Activated CD8-positive, alpha-beta T cell treated with anti-CD3 and anti-CD28 coated beads for 36 hours (primary cell): Measurements from ENCODE around the gene VEZT. TPM values are rescaled to one million over a fixed set of nuclear protein-coding genes. Genes with fewer than 3 reads are reported as not detected.
"Not testable (repeated sequence)": the region's sequence is repeated elsewhere in the genome, so short reads cannot be mapped to it uniquely, and the experiment has no call there.

Experiments used
- ATAC-seq: fragments of 200-7000 bp; cut with Tn5 transposase; one replicate; pipeline ENCODE4 v1.10.0; 2021; ENCODE audit warnings: mild to moderate bottlenecking, moderate library complexity
- CTCF ChIA-PET: fragments of 350-600 bp; sonication (Branson Sonifier 250); formaldehyde crosslinking; loops from one replicate; lab custom pipeline; 2021; ENCODE audit warnings: antibody characterized with exemption; lab: Charles Lee
- POLR2A ChIA-PET: fragments of 350-600 bp; sonication (Branson Sonifier 250); formaldehyde crosslinking; loops from one replicate; lab custom pipeline; 2021; ENCODE audit warnings: antibody characterized with exemption; lab: Charles Lee
- DNase-seq: peaks from one replicate; pipeline ENCODE4 v3.0.0-alpha.2; 2020
- H3K27ac Mint-ChIP-seq: one replicate; pipeline ENCODE4 v1.8.0; 2021; ENCODE audit warnings: mild to moderate bottlenecking, mixed read lengths
- H3K27me3 Mint-ChIP-seq: one replicate; pipeline ENCODE4 v1.8.0; 2021; ENCODE audit warnings: mixed read lengths
- H3K36me3 Mint-ChIP-seq: one replicate; pipeline ENCODE4 v1.8.0; 2021; ENCODE audit warnings: low read depth, mixed read lengths
- H3K4me1 Mint-ChIP-seq: one replicate; pipeline ENCODE4 v1.8.0; 2021; ENCODE audit warnings: low read depth, mixed read lengths
- H3K4me3 Mint-ChIP-seq: one replicate; pipeline ENCODE4 v1.8.0; 2021; ENCODE audit warnings: mild to moderate bottlenecking, moderate library complexity, mixed read lengths
- H3K9me3 Mint-ChIP-seq: one replicate; pipeline ENCODE4 v1.8.0; 2021; ENCODE audit warnings: mixed read lengths
- intact Hi-C: fragments of 100-400 bp; cut with micrococcal nuclease; formaldehyde crosslinking; loops from one replicate; pipeline ENCODE4 v1.10.0; 2022
- total RNA-seq, 2 experiments: library from RNA; stranded (reverse); gene quantifications; one replicate each; pipeline ENCODE4 v1.2.3, GENCODE V29; 2021
- TF ChIP-seq, protein P1 (sequence below): fragments of 200-600 bp; IDR thresholded peaks from one replicate; pipeline ENCODE4 v1.8.0; 2022; ENCODE audit warnings: antibody characterized with exemption, mild to moderate bottlenecking

VEZT gene
- total RNA-seq, 2 experiments from 2014 or later: 46.9 to 51.7 TPM

DNA sequence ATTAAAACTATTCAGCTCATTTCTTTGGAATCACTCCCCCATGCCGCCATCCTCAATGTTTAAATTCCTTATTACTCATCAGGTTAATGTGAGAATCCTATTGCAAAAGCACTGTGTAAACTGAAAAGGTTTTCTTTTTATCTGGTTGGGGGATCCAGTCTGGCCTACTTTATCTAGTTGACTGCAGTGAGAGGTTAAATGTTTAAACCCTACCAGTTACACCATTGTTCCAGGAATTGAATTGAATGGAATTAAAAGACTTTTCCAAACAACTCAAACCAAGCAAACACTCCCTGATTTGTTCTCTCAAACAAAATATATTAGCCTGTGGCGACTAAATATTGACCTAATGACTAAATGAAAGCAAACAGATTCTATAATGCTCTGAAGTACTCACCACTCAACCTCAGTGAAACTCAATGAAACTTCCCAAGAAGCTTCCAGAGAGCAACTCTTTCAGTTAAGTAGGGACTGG, 100.5 kb downstream of the VEZT start:
- intact Hi-C loops: no loop called here
- H3K27me3 Mint-ChIP-seq: peaks cover 5% of the 10 kb centered on the region
- H3K27ac Mint-ChIP-seq: no peak overlapping the region
- TF ChIP-seq, protein P1, sequence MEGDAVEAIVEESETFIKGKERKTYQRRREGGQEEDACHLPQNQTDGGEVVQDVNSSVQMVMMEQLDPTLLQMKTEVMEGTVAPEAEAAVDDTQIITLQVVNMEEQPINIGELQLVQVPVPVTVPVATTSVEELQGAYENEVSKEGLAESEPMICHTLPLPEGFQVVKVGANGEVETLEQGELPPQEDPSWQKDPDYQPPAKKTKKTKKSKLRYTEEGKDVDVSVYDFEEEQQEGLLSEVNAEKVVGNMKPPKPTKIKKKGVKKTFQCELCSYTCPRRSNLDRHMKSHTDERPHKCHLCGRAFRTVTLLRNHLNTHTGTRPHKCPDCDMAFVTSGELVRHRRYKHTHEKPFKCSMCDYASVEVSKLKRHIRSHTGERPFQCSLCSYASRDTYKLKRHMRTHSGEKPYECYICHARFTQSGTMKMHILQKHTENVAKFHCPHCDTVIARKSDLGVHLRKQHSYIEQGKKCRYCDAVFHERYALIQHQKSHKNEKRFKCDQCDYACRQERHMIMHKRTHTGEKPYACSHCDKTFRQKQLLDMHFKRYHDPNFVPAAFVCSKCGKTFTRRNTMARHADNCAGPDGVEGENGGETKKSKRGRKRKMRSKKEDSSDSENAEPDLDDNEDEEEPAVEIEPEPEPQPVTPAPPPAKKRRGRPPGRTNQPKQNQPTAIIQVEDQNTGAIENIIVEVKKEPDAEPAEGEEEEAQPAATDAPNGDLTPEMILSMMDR: no peak
- ChIA-PET CTCF (no interaction called here), POLR2A (interaction anchor here (0.6 kb wide), 1 partner anchor 1284 kb away, joined by 4 read pairs; no protein-coding TSS in a partner anchor)
- H3K4me1 Mint-ChIP-seq: no peaks in the 10 kb centered on the region
- no peaks in the 10 kb centered on the region for H3K36me3 Mint-ChIP-seq
- ATAC-seq (no peak), DNase-seq (no peak)
- H3K4me3 Mint-ChIP-seq: no peak overlapping the region
- H3K9me3 Mint-ChIP-seq: no peaks in the 10 kb centered on the region

DNA sequence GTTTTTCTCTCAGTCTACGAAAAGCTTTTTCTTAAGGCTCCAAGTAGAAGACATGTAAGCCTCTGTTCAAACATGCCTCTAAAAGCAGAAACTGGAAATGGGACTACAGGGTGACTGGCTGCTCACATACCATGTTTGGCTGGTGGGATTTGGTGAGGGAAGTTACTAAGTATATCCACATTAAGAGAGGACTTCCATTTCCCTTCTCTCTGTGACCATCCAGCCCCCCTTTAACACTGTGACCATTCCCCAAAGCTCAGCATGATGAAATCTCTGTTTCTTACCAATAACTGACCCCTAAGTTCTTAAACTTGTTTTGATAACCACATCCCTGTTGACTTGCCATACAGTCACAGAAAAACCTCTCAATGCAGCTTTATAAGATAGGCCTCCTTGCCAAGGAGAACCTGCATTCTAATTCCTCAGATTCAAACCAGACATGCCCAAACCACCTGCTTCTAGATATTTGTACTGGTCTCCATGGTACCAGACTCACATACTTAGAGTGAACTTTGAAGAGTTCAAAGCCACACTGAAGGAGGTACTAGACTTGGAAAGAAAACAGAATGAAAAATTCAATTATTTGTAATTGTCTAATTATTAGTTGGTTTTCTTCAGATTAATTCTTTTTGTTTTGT, 102.2 kb downstream of the VEZT start:
- DNase-seq (no peak), ATAC-seq (no peak)
- TF ChIP-seq, protein P1: no peak
- Mint-ChIP-seq H3K27me3 (peaks cover 2% of the 10 kb centered on the region), H3K27ac (no peak overlapping the region), H3K4me1 (no peaks in the 10 kb centered on the region), H3K4me3 (no peak overlapping the region), H3K36me3 (no peaks in the 10 kb centered on the region), H3K9me3 (no peaks in the 10 kb centered on the region)
- intact Hi-C loops: no loop called here
- ChIA-PET CTCF (interaction anchor here (0.9 kb wide), 1 partner anchor 14 kb away, joined by 3 read pairs; no protein-coding TSS in a partner anchor), POLR2A (no interaction called here)

DNA sequence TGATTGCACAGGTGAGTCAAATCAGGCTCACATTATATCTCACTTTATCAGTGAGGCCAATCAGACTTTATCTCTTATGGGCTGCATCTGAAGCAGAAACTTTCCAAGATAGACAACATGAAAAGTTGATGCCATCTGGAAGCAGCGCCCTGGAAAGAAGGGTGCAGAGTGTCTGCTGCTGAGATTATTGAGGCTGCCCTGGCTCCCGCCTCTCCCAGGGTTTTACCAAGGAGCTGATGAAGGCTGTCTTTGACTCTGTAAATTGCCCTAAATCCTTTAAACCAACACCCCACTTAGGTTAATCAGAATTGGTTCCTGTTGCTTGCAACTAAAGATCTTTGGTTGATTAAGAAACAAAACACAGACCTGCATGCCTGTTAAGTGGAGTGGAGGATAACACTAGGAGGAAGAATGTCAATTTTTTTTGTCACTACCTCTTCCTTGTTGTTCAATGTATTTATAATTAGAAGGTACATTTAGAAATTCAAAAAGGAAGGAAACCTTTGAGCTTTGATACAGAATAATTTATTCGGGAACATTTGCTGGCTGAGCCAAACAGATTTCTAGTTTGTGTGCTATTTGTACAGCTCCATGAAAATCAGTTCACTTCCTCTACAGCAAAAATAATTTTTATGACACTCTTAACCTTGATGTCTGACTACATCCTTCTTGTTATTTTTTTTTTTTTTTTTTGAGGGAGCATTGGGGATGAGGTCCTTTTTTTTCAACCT, 104.1 kb downstream of the VEZT start:
- no peaks in the 10 kb centered on the region for H3K9me3 Mint-ChIP-seq
- H3K4me3 Mint-ChIP-seq: no peak overlapping the region
- ChIA-PET POLR2A (no interaction called here), CTCF (interaction anchor here (1.1 kb wide), 1 partner anchor 10 kb away, joined by 3 read pairs; no protein-coding TSS in a partner anchor)
- intact Hi-C loops: no loop called here
- H3K27ac Mint-ChIP-seq: no peak overlapping the region
- DNase-seq (no peak), ATAC-seq (no peak)
- TF ChIP-seq, protein P1: no peak
- H3K27me3 Mint-ChIP-seq: peaks cover 2% of the 10 kb centered on the region
- H3K4me1 Mint-ChIP-seq: no peaks in the 10 kb centered on the region
- no peaks in the 10 kb centered on the region for H3K36me3 Mint-ChIP-seq

DNA sequence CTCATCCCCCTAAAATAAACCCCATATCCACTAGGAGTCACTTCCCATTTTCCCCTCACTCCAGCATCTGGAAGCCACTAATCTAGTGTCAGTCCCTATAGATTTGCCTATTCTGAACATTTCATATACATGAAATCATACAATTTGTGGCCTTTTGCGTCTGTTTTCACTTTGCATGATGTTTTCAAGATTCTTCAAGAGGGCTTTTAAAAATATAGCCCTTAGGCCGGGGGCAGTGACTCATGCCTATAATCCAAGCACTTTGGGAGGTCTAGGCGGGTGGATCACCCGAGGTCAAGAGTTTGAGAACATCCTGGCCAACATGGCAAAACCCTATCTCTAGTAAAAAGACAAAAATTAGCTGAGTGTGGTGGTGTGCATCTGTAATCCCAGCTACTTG, 104.7 kb downstream of the VEZT start:
- no peak overlapping the region for H3K4me3 Mint-ChIP-seq
- peaks cover 2% of the 10 kb centered on the region for H3K27me3 Mint-ChIP-seq
- H3K9me3 Mint-ChIP-seq: no peaks in the 10 kb centered on the region
- ChIA-PET POLR2A (no interaction called here), CTCF (no interaction called here)
- H3K4me1 Mint-ChIP-seq: no peaks in the 10 kb centered on the region
- no peak for ATAC-seq
- TF ChIP-seq, protein P1: no peak
- H3K27ac Mint-ChIP-seq: no peak overlapping the region
- H3K36me3 Mint-ChIP-seq: no peaks in the 10 kb centered on the region
- intact Hi-C loops: no loop called here
- DNase-seq: no peak

DNA sequence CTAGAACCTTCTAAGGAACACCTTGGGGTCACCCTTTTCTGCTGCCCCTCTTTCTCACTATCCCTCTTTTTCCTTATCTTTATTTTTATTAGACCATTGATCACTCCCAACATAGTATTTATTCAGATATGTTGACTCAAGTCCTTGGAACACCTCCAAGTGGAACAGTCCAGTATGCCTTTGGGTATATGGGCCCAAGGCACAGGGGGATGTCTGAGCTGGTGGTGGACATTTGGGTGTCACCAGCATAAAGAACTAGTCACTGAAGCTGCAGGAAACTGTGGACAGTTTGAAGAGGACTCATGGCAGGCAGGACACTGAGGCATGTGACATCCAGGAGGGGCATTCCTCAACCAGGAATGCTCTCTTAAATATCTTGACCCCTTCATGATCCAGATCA, 105.6 kb downstream of the VEZT start:
- ATAC-seq (no peak), DNase-seq (no peak)
- H3K4me3 Mint-ChIP-seq: no peak overlapping the region
- H3K4me1 Mint-ChIP-seq: no peaks in the 10 kb centered on the region
- intact Hi-C loops: no loop called here
- ChIA-PET POLR2A (no interaction called here), CTCF (no interaction called here)
- no peaks in the 10 kb centered on the region for H3K36me3 Mint-ChIP-seq
- H3K9me3 Mint-ChIP-seq: no peaks in the 10 kb centered on the region
- H3K27ac Mint-ChIP-seq: no peak overlapping the region
- TF ChIP-seq, protein P1: no peak
- peaks cover 2% of the 10 kb centered on the region for H3K27me3 Mint-ChIP-seq

DNA sequence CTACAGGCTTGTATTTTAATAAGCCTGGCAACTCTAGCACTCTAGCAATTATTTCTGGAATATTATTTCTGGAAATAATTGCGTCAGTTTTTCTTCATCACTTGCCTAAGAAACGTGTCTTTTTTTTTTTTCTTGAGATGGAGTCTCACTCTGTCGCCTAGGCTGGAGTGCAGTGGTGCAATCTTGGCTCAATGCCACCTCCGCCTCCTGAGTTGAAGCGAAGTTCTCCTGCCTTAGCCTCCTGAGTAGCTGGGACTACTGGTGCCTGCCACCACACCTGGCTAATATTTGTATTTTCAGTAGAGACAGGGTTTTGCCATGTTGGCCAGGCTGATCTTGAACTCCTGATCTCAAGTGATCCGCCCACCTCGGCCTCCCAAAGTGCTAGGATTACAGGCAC, 106.6 kb downstream of the VEZT start:
- H3K4me3 Mint-ChIP-seq: not testable (repeated sequence)

More for the DNA sequence above, 106.6 kb downstream of the VEZT start:
- CTCF ChIA-PET: interaction anchor here (0.8 kb wide), 1 partner anchor 247 kb away, joined by 3 read pairs; no protein-coding TSS in a partner anchor
- POLR2A ChIA-PET, H3K4me1 Mint-ChIP-seq, DNase-seq, H3K36me3 Mint-ChIP-seq, H3K27me3 Mint-ChIP-seq, ATAC-seq, H3K9me3 Mint-ChIP-seq, H3K27ac Mint-ChIP-seq, intact Hi-C loops: not testable (repeated sequence)
